Measurements from ENCODE around the gene MACROD2.

- TF ChIP-seq EZH2phosphoT487 (conservative IDR thresholded peaks at IDR 0.05; ENCODE audit: low read length) (no peak), CTCF (IDR thresholded peaks at IDR 0.05; ENCODE audit: insufficient read depth, low read length, poor library complexity, severe bottlenecking) (no peak)
Measured at GRCh38 chr20:15075586-15075985, 1080.3 kb downstream of the MACROD2 start.
